ENCODE measurements around the gene INO80E. TPM values are rescaled to one million over a fixed set of nuclear protein-coding genes. Genes with fewer than 3 reads are reported as not detected.

Gene INO80E
- total and polyA plus RNA-seq, 2 of the 8 experiments (the other 6 are each of a cell fraction or from before 2014, with no cell fraction given): 43.0 to 91.2 TPM

DNA sequence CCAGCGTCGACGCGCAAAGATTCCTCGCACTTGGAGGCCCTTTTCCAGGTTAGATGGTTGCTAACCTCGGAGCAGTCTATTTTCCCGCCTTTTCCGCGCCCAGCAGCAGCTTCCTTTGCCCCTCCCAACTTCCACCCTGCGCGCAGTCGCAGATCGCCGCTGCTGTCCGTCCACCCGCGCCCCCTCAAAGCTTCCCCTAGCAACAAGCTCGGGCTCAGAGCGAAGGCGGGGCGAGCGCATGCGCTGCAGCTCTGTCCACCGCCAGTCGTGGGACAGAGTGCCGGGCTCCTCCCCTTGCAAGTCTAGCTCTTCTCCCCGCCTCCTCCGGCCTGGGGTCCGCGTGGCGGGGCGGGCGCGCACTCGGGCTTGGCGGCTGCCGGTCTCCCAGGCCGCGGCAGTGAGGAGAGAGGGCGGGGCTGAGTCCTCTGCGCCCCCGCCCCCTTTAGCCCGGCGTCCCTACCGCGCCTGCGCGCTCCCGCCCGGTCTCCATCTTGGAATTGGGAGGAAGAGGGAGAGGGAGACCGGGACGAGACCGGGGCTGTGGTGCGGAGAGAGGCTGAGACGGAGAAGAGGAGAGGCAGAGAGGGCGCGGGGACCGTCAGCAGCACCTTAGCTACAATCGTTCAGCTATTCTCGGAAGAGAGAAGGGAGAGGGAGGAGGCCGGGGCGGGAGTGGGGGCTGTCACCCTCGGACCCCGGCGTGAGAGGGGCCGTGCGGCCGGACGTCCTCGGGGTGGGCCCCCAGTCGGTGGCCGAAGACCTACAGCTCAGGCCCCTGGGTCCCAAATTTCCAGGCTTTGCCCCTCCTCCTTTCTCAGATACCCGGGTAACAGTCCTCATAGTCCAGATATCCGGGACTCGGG lies 22.4 kb upstream of the INO80E start, which contains the start of gene TAOK2 (continued):
- TF ChIP-seq NRF1 (IDR thresholded peaks at IDR 0.05; ENCODE audit: low read depth, low read length) (peak; percentile 97), EZH2 (IDR thresholded peaks at IDR 0.05; ENCODE audit: low read depth, low read length, severe bottlenecking) (no peak), CBX8 (IDR thresholded peaks at IDR 0.05; ENCODE audit: borderline replicate concordance, low read depth, low read length) (no peak), POLR2A (IDR thresholded peaks at IDR 0.05; ENCODE audit: control extremely low read depth in 1 of 2, low read depth in 2 of 2, low read length in 2 of 2) (peak in 1 of 2 experiments; percentile 54; a peak in 1 of 3 replicates), EGR1 (IDR thresholded peaks at IDR 0.05; ENCODE audit: borderline replicate concordance, low read depth, low read length) (peak; percentile 78), EP300 (IDR thresholded peaks at IDR 0.05; ENCODE audit: borderline replicate concordance in 1 of 2, low read depth in 2 of 2, low read length in 2 of 2) (no peak), RBBP5 (IDR thresholded peaks at IDR 0.05; ENCODE audit: borderline replicate concordance, low read depth, low read length) (0 out of 2 replicates have a peak, but pooled peaks have one; percentile 52), RAD21 (IDR thresholded peaks at IDR 0.05 in 1 of 2, conservative IDR thresholded peaks at IDR 0.05 in 1 of 2; ENCODE audit: low read depth in 2 of 2, low read length in 2 of 2) (no peak), SP4 (IDR thresholded peaks at IDR 0.05; ENCODE audit: low read length) (peak; percentile 93), SIN3A (conservative IDR thresholded peaks at IDR 0.05 in 1 of 2, IDR thresholded peaks at IDR 0.05 in 1 of 2; ENCODE audit: low read depth in 1 of 2, low read length in 2 of 2) (peak in 1 of 2 experiments; percentile 89; a peak in 2 of 4 replicates), HDAC6 (IDR thresholded peaks at IDR 0.05; ENCODE audit: low read depth, low read length) (no peak), CHD2 (IDR thresholded peaks at IDR 0.05; ENCODE audit: low read length) (no peak), POU5F1 (IDR thresholded peaks at IDR 0.05; ENCODE audit: low read depth, low read length) (no peak), SRF (IDR thresholded peaks at IDR 0.05; ENCODE audit: low read depth, low read length) (no peak), BRCA1 (IDR thresholded peaks at IDR 0.05; ENCODE audit: low read depth, low read length) (no peak), TBP (IDR thresholded peaks at IDR 0.05; ENCODE audit: low read depth, low read length) (peak; percentile 24; the same call in 1 of the 2 replicates), RNF2 (IDR thresholded peaks at IDR 0.05; ENCODE audit: borderline replicate concordance, low read depth, low read length, missing control alignments, poor library complexity, severe bottlenecking) (no peak), SUZ12 (IDR thresholded peaks at IDR 0.05; ENCODE audit: low read length) (no peak), KDM1A (IDR thresholded peaks at IDR 0.05; ENCODE audit: borderline replicate concordance, low read length) (0 out of 2 replicates have a peak, but pooled peaks have one; percentile 85), KDM4A (IDR thresholded peaks at IDR 0.05; ENCODE audit: low read depth, low read length, severe bottlenecking) (no peak)
- TF ChIP-seq, protein P1, sequence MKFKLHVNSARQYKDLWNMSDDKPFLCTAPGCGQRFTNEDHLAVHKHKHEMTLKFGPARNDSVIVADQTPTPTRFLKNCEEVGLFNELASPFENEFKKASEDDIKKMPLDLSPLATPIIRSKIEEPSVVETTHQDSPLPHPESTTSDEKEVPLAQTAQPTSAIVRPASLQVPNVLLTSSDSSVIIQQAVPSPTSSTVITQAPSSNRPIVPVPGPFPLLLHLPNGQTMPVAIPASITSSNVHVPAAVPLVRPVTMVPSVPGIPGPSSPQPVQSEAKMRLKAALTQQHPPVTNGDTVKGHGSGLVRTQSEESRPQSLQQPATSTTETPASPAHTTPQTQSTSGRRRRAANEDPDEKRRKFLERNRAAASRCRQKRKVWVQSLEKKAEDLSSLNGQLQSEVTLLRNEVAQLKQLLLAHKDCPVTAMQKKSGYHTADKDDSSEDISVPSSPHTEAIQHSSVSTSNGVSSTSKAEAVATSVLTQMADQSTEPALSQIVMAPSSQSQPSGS (IDR thresholded peaks at IDR 0.05; ENCODE audit: low read length): no peak
